HG02759 (cell line): ENCODE results near the gene GUCA1A.

Source experiments
- ATAC-seq: cut with Tn5 transposase; IDR thresholded peaks from one replicate; pipeline ENCODE4 v1.9.1; 2021; ENCODE audit warnings: mild to moderate bottlenecking, moderate library complexity; ENCODE audit not compliant: unreplicated experiment

GUCA1A gene

GRCh38 chr6:42173101-42173500 is at the start of gene GUCA1A:
GUCA1A (plus strand) TSS chr6:42173364; CDS start chr6:42173614, 250 bp downstream.
- no peak for ATAC-seq

- ATAC-seq, result no peak
Measured at GRCh38 chr6:42123379-42124103, 49.6 kb upstream of the GUCA1A start.

- no peak for ATAC-seq
Measured at GRCh38 chr6:42124223-42124836, 48.8 kb upstream of the GUCA1A start.

- no peak for ATAC-seq
Measured at GRCh38 chr6:42125231-42125630, 47.9 kb upstream of the GUCA1A start.

GRCh38 chr6:42125663-42126062 is 47.5 kb upstream of the GUCA1A start:
- ATAC-seq, result no peak

- no peak for ATAC-seq
Measured at GRCh38 chr6:42128460-42129359, 44.5 kb upstream of the GUCA1A start.

- no peak for ATAC-seq
Measured at GRCh38 chr6:42129360-42129676, 43.8 kb upstream of the GUCA1A start.

- no peak for ATAC-seq
Measured at GRCh38 chr6:42131531-42131930, 41.6 kb upstream of the GUCA1A start.

GRCh38 chr6:42133926-42134325 is 39.2 kb upstream of the GUCA1A start:
- ATAC-seq, result no peak

- no peak for ATAC-seq
Measured at GRCh38 chr6:42135161-42135560, 38.0 kb upstream of the GUCA1A start.

GRCh38 chr6:42135722-42136121 is 37.4 kb upstream of the GUCA1A start:
- no peak for ATAC-seq

GRCh38 chr6:42136508-42137193 is 36.5 kb upstream of the GUCA1A start:
- ATAC-seq, result peak; percentile 43

GRCh38 chr6:42137194-42137753 is 35.9 kb upstream of the GUCA1A start:
- ATAC-seq, result no peak

GRCh38 chr6:42138190-42138589 is 35.0 kb upstream of the GUCA1A start:
- ATAC-seq, result no peak

GRCh38 chr6:42138630-42139619 is 34.2 kb upstream of the GUCA1A start:
- no peak for ATAC-seq

GRCh38 chr6:42140032-42140431 is 33.1 kb upstream of the GUCA1A start:
- ATAC-seq, result no peak

- ATAC-seq, result no peak
Measured at GRCh38 chr6:42140756-42141602, 32.2 kb upstream of the GUCA1A start.

GRCh38 chr6:42141603-42142117 is 31.5 kb upstream of the GUCA1A start:
- no peak for ATAC-seq
